ENCODE results near the gene UBE3A. TPM values are rescaled to one million over a fixed set of nuclear protein-coding genes. Genes with fewer than 3 reads are reported as not detected.
A peak's percentile ranks its signal among the peaks of the same experiment; 100 is the strongest.

Gene UBE3A
- total RNA-seq, 2 donors from 2014 or later: 26.7 to 38.9 TPM

DNA sequence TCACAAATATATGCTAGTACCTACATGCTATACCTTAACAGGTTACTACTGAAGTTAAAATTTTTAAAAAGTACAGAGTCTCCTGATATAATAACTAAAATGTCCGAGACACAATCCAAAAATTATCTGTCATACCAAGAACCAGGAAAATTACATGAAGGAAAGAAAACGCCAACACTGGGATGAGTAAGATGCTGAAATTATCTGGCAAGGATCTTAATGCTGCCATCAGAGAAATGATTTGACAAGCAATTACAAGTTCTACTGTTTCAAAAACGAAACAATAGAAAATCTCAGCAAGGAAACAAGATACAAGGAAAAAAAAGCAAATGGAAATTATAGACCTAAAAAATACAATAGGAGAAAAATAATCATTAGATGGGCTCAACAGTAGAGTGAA lies 92.5 kb downstream of the UBE3A start:
- WGBS, 2 donors: 98 to 100% methylated on average over 3 of the region's 3 CpGs
- intact Hi-C loops (cut with DNase I): no loop called here
- ATAC-seq (no peak), DNase-seq (no peak)
- no peaks in the 10 kb centered on the region for H3K4me1 ChIP-seq
- no peak overlapping the region for H3K27ac ChIP-seq
- H3K9me3 ChIP-seq: no peaks in the 10 kb centered on the region
- no peak for TF ChIP-seq POLR2A (IDR thresholded peaks at IDR 0.05)
- no peak for TF ChIP-seq CTCF (IDR thresholded peaks at IDR 0.05)
- H3K27me3 ChIP-seq: no peaks in the 10 kb centered on the region
- H3K36me3 ChIP-seq (replicated peaks in 1 of 2; ENCODE audit: insufficient read depth in 1 of 2, low read depth in 2 of 2): no peaks in the 10 kb centered on the region
- no peak overlapping the region for H3K4me3 ChIP-seq

GRCh38 chr15:25345943-25346342 lies 92.9 kb downstream of the UBE3A start:
- DNase-seq: peak in 1 of 4 donors; percentile 7
- Histone ChIP-seq H3K27me3 (no peaks in the 10 kb centered on the region), H3K4me3 (no peak overlapping the region), H3K4me1 (no peaks in the 10 kb centered on the region), H3K36me3 (replicated peaks in 1 of 2; ENCODE audit: insufficient read depth in 1 of 2, low read depth in 2 of 2) (no peaks in the 10 kb centered on the region), H3K9me3 (no peaks in the 10 kb centered on the region), H3K27ac (no peak overlapping the region)
- intact Hi-C loops (cut with DNase I): no loop called here
- ATAC-seq: no peak
- TF ChIP-seq CTCF (IDR thresholded peaks at IDR 0.05) (no peak), POLR2A (IDR thresholded peaks at IDR 0.05) (no peak)
- 92 to 100% methylated on average over 3 of the region's 3 CpGs for WGBS, 2 donors

GRCh38 chr15:25342629-25343028 lies 96.2 kb downstream of the UBE3A start:
- no peak for ATAC-seq
- no peak overlapping the region for H3K27ac ChIP-seq
- DNase-seq: no peak
- no peaks in the 10 kb centered on the region for H3K4me1 ChIP-seq
- H3K27me3 ChIP-seq: no peaks in the 10 kb centered on the region
- intact Hi-C loops (cut with DNase I): no loop called here
- H3K9me3 ChIP-seq: no peaks in the 10 kb centered on the region
- no peak overlapping the region for H3K4me3 ChIP-seq
- 93 to 96% methylated on average over 3 of the region's 3 CpGs for WGBS, 2 donors
- H3K36me3 ChIP-seq (replicated peaks in 1 of 2; ENCODE audit: insufficient read depth in 1 of 2, low read depth in 2 of 2): peaks cover 0 to 11% of the 10 kb centered on the region in 2 donors
- TF ChIP-seq POLR2A (IDR thresholded peaks at IDR 0.05) (no peak), CTCF (IDR thresholded peaks at IDR 0.05) (no peak)

DNA sequence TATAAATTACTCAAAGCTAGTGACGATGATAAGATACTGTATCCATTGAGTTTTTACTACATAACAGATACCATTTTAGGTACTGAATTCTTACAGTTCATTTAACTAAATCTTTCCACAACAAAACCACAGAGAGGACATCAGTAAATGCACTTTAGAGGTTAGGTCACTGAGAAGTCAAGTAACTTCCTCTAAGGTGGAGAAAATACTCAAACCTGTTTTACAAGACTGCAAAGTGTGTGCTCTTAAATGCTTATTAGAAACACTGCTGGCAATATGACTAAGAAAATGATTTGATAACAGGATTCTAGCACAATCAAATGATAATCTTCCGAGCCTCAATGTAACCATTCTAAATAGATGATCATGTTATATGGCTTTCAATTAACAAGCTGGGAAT lies 99.4 kb downstream of the UBE3A start:
- Histone ChIP-seq H3K36me3 (replicated peaks in 1 of 2; ENCODE audit: insufficient read depth in 1 of 2, low read depth in 2 of 2) (peaks cover 0 to 14% of the 10 kb centered on the region in 2 donors), H3K4me1 (no peaks in the 10 kb centered on the region), H3K9me3 (no peaks in the 10 kb centered on the region), H3K27me3 (no peaks in the 10 kb centered on the region), H3K4me3 (no peak overlapping the region), H3K27ac (no peak overlapping the region)
- ATAC-seq (no peak), DNase-seq (no peak)
- TF ChIP-seq CTCF (IDR thresholded peaks at IDR 0.05) (no peak), POLR2A (IDR thresholded peaks at IDR 0.05) (no peak)
- WGBS, 2 donors: 94 to 100% methylated on average over 2 of the region's 2 CpGs
- intact Hi-C loops (cut with DNase I): no loop called here

GRCh38 chr15:25335279-25335678 lies 103.5 kb downstream of the UBE3A start:
- no peak overlapping the region for H3K4me3 ChIP-seq
- no peaks in the 10 kb centered on the region for H3K27me3 ChIP-seq
- ATAC-seq: no peak
- intact Hi-C loops (cut with DNase I): no loop called here
- H3K4me1 ChIP-seq: no peaks in the 10 kb centered on the region
- no peak for DNase-seq
- no peak overlapping the region for H3K27ac ChIP-seq
- H3K36me3 ChIP-seq (replicated peaks in 1 of 2; ENCODE audit: insufficient read depth in 1 of 2, low read depth in 2 of 2): peaks cover 0 to 14% of the 10 kb centered on the region in 2 donors
- WGBS, 2 donors: 93 to 99% methylated on average over 4 of the region's 4 CpGs
- TF ChIP-seq CTCF (IDR thresholded peaks at IDR 0.05): no peak
- no peak for TF ChIP-seq POLR2A (IDR thresholded peaks at IDR 0.05)
- no peaks in the 10 kb centered on the region for H3K9me3 ChIP-seq

All from body of pancreas (tissue), 4 donors.